GM18870 (cell line): ENCODE data around the gene RASGRF1.
"Not testable (repeated sequence)": the region's sequence is repeated elsewhere in the genome, so short reads cannot be mapped to it uniquely, and the experiment has no call there.

Experiments
- ATAC-seq: cut with Tn5 transposase; IDR thresholded peaks from one replicate; pipeline ENCODE4 v1.9.1; 2021; ENCODE audit warnings: moderate library complexity; ENCODE audit not compliant: unreplicated experiment

RASGRF1 gene

GRCh38 chr15:79009379-79009778 lies 81.2 kb downstream of the RASGRF1 start:
- no peak for ATAC-seq

GRCh38 chr15:79008659-79009058 lies 81.9 kb downstream of the RASGRF1 start:
- ATAC-seq, result no peak

GRCh38 chr15:79007066-79007465 lies 83.5 kb downstream of the RASGRF1 start:
- no peak for ATAC-seq

GRCh38 chr15:79006071-79006470 lies 84.5 kb downstream of the RASGRF1 start:
- ATAC-seq, result no peak

- peak; percentile 79 for ATAC-seq
Measured at GRCh38 chr15:79004336-79004735, 86.2 kb downstream of the RASGRF1 start.

DNA sequence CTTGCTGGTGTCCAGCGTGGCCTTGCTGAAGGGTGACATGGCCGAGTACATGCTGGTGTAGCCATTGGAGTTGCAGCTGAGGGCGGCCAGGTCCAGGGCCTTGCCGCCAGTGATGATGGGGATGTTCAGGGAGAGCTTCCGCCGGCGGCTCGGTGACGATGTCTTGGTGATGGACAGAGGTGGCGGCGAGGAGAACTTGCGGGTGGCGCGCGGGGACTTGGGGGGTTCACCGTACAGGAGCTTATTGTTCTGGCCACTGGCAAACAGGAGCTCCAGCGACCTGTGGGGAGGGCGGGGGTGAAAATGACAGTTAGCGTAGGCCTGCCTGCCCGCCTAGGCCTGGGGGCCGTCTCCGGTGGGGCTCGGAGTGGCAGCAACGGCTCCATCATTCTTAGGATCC lies 86.7 kb downstream of the RASGRF1 start:
- ATAC-seq, result no peak

DNA sequence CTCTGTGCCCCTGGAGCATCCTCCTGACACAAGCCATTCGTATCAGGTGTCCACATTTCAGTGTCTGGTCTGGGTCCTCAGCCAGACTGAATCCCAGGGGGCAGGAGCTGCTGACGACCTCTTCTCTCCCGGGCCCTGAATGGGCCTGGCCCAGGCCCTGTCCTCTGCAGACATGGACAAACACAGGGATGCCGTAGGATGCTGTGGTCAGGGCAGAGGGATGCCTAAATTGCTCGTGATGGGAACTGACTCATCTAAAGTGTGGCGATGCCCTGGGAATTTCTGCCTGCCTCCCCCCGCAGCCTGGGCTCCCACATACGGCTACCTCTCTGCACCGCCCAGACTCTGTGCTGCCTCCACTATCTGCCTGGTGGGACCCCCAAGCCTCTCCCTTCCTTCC lies 87.3 kb downstream of the RASGRF1 start:
- ATAC-seq, result no peak

GRCh38 chr15:79002581-79002980 lies 88.0 kb downstream of the RASGRF1 start:
- ATAC-seq, result no peak

- no peak for ATAC-seq
Measured at GRCh38 chr15:78999636-79000035, 90.9 kb downstream of the RASGRF1 start.

DNA sequence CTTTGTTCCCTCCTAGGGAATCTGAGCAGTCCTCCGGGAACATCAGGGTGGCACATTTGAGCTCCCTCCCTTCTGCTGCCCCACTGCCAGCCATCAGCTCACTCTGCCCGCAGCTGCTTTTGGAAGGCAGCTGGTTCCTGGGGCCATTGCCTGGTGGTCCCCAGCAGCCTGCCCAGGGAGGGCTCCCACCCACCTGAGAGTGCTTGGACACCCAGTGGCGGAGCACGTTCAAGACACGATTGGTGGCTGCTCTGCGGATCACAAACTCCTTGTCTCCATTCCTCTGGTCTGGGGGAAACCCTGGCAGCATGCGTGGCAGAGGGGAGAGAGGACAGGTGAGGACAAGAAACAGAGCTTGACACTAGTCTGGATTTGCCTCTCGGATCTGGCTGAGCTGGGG lies 92.1 kb downstream of the RASGRF1 start:
- ATAC-seq, result no peak

GRCh38 chr15:78997981-78998499 lies 92.5 kb downstream of the RASGRF1 start:
- ATAC-seq, result no peak

DNA sequence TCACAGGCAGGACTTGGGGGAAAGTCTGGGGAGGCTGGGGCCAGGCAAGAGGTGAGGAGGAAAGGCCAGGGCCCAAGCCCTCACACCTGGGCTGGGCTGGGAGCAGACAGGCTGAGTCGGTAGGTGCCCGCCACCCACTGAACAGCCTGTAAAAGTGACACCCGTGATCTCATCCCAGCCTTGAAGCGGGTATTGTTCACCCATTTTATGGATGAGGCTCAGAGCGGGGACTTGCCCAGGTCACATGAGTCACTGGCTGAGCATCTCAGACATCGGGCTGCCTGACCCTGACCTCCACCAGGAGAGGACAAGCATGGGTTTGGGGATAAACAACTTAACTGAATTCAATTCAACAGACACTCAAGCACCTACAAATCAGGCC lies 93.7 kb downstream of the RASGRF1 start:
- no peak for ATAC-seq

DNA sequence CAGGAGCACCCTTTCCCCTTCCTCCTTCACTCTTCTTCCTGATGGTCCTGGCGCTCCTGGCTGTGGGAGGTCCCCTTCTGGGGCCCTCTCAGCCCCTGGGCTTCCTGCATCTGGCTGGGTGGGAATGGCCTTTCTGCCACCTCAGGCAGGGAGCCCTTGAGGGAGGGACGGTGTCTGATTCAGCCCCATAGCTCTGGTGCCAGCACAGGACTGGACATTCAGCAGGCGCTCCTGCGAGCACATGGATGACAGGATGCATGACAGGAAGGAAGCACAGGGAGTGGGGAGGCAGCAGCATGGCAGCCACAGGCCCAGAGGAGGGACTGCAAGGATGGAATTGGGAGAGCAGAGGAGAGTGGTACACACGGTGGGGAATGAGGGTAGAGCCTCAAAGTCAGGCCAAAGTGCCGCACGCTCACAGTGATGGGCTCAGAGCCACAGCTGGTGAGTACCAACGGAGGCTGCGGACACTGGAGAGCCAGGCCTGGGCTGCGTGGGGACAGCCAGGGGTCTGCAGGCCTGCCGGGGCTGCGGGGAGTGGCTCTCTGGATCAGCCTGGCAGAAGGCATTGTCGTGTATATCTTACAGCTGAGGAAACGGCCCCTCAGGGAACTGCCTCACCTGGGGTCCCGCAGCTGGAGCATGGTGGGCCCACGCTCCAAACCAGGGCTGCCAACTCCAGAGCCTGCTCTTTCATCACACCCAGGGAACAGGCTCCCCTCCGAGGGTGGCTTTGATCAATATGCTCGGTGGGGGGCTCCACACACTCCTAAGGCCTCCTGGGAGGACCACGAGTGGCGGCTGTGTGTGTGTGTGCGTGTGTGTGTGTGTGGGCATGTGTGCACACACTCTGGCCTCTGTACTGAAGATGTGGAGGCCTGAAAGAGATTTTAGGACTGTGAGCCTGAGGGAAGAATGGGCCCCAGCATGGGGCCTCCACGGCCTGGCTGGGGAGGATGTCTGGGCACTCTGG lies 94.4 kb downstream of the RASGRF1 start:
- no peak for ATAC-seq

GRCh38 chr15:78995161-78995560 lies 95.4 kb downstream of the RASGRF1 start:
- not testable (repeated sequence) for ATAC-seq

DNA sequence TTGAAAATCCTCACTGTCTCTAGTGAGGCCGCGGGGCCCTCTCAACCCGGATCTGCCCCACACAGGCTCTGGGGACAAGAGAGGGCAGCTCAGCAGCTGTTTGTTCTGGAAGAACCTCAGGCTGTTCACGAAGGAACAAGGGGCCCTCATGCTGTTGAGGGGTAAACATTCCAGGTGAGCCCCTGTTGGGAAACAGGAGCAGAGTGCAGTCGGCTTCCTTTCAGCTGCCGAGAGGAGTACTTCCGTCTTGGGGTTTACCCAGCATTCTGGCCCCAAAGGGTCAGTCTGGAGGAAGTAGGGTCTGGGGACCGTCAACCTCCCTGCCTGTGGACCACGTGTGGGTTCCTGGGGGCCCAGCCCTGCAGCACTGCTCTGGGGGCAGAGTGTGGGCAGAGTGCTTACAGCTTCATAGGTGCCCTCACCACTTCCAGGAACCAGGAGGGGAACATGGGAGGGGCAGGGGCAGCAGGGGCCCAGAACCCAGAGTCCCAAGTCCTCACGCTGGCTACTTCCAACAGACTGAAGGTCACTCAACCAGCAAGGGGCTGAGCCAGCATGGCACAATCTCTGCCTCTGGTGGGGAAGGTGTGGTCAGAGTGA lies 96.5 kb downstream of the RASGRF1 start:
- ATAC-seq, result no peak

DNA sequence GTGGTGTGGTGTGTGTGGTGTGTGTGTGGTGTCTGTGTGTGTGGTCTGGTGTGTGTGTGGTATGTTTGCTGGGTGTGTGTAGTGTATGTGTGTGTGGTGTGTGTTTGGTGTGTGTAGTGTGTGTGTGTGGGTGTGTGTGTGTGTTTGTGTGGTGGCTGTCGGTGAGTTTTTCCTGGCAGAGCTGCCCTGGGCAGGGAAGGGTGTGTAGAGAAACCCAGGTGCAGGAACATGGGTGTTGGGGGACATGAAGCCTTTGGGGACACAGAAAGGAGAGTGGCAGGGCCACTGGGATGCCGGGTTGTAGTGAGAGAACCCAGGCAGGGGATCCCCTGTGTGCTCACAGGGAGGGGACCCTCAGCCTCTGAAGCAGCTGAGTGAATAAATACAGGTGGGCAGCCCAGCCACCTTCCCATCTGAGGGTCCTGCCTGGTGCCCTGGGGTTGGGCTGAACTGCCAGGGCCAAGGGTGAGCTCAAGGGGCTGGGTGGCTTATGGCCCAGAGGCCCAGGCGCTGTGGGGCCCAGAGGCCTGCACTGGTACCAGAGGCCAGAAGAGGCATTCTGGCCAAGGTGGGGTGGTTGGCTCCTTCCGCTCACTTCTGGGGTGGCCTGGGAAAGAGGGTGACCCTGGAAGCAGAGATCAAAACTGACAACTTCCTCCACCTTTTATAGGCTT lies 97.2 kb downstream of the RASGRF1 start:
- no peak for ATAC-seq

DNA sequence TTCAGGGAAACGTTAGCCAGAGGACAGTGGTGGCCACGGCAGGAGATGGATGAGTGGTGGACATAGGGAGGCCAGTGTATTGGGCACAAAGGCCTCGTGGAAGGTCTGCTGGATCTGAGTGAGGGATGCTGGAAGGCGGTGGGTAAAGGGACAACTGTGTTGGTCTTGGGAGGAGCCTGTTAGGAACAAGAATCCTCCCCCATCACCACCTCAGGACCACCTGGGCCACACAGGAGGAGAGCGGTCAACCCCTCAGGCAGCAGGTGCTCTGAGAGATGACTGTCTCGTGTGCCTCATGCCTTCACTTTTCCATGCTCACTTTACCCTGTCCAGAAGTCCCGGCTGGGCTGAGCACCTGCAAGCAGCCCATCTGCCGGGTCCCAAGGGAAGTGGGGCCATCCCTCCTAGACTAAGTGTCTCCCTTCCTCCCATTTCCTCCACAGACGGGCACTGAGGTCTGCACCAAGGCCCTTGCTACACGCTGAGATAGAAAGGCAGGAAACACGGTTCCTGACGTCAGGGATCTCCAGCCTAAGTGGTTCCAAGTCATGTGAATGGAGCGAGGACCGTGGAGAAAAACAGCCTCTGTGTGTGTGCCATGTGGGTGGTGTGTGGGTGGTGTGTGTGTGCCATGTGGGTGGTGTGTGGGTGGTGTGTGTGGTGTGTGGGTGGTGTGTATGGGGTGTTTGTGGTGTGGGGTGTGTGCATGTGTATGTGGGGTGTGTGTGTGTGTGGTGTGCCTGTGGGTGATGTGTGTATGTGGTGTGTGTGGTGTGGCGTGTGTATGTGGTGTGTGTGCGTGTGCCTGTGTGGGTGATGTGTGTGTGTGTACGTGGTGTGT lies 97.9 kb downstream of the RASGRF1 start:
- no peak for ATAC-seq

GRCh38 chr15:78991879-78992278 lies 98.7 kb downstream of the RASGRF1 start:
- ATAC-seq, result no peak

GRCh38 chr15:78991476-78991875 lies 99.1 kb downstream of the RASGRF1 start:
- ATAC-seq, result no peak

DNA sequence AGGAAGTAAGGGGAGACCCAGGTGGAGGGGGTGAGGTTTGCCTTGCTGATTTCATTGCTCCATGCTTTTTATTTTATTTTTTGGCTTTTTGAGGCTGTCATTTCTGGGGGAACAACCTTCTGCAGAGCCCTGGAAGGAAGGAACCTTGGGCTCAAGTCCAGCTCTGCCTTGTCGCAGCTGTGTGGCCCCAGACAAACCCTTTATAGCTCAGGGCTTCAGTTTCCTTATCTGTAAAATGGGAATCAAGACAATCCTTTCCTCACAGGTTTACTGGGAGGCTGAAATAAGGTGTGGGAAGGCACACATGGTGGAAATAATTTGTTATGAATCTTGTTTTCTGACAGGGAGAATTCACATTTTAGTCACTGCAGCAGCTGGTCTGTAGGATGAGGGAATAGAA lies 100.3 kb downstream of the RASGRF1 start:
- no peak for ATAC-seq
